ENCODE data around the gene GOLGA7B. TPM values are rescaled to one million over a fixed set of nuclear protein-coding genes. Genes with fewer than 3 reads are reported as not detected.

The GOLGA7B gene
- total and polyA plus RNA-seq, 9 of the 15 experiments (the other 6 are each of a cell fraction or from before 2014, with no cell fraction given): 0.03 to 0.07 (median 0.04) TPM; not detected in 3

DNA sequence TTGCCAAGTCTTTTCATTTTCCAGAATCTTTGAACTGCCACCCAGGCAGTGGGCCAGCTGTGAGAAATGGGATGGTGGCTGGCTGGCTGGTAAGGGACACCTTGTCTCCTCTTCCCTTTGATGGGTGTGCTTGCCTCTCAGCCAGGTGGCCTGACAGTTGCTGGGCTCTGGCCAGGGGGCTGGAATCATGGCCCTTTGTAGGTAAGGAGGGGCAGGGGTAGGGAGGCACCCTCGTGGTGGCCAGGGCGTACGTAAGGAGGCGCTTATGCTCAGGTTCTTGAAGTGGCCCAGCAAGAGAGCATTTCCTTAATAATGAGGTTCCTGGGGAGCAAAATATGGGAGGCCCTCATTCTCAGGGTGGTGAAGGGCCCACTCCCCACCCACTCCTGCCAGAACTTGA is 33.0 kb upstream of the GOLGA7B start:
- POLR2A ChIA-PET: no interaction called here
- H2AFZ ChIP-seq (ENCODE audit: low read depth, low read length): no peak overlapping the region

GRCh38 chr10:97818572-97818971 is 31.1 kb upstream of the GOLGA7B start:
- ATAC-seq (no peak), DNase-seq (ENCODE audit: extremely low read depth in 1 of 4, low spot score in 3 of 4) (no peak), FAIRE-seq (no peak)
- intact Hi-C loops (cut with micrococcal nuclease): no loop called here
- Histone ChIP-seq H3K27ac (ENCODE audit: extremely low read depth, low read depth, low read length) (no peak overlapping the region), H3K27me3 (ENCODE audit: control insufficient read depth in 2 of 2, insufficient read depth in 2 of 2, low read length in 2 of 2) (peaks cover 0 to 9% of the 10 kb centered on the region in 2 experiments; a peak in 2 of 5 replicates), H3K4me3 (no peak overlapping the region), H3K9me1 (ENCODE audit: control insufficient read depth, insufficient read depth, low read length) (no peaks in the 10 kb centered on the region), H4K20me1 (replicated peaks; ENCODE audit: control insufficient read depth, insufficient read depth, low read length) (no peaks in the 10 kb centered on the region), H3K36me3 (ENCODE audit: control insufficient read depth, insufficient read depth, low read length) (no peaks in the 10 kb centered on the region), H3K79me2 (ENCODE audit: control insufficient read depth, insufficient read depth, low read length) (no peaks in the 10 kb centered on the region), H2AFZ (ENCODE audit: low read depth, low read length) (no peak overlapping the region), H3K4me2 (ENCODE audit: insufficient read depth, low read length) (no peak overlapping the region), H3K4me1 (replicated peaks in 1 of 2; ENCODE audit: control insufficient read depth in 2 of 2, insufficient read depth in 2 of 2, low read length in 2 of 2) (no peaks in the 10 kb centered on the region; a peak in 1 of 5 replicates), H3K9ac (ENCODE audit: insufficient read depth in 1 of 2, low read depth in 2 of 2, low read length in 2 of 2) (no peak overlapping the region), H3K9me3 (replicated peaks; ENCODE audit: control insufficient read depth, insufficient read depth, low read depth, low read length) (no peaks in the 10 kb centered on the region)
- no TSS peak for BruUV-seq (replicated peaks)
- in situ Hi-C loops (cut with MboI): no loop called here
- TF ChIP-seq SPI1 (IDR thresholded peaks at IDR 0.05; ENCODE audit: borderline replicate concordance, low read depth, low read length): no peak
- POLR2A ChIA-PET: no interaction called here
- CTCF ChIA-PET (ENCODE audit: low intra/inter-chr PET ratio): no interaction called here

More for the DNA sequence above, 33.0 kb upstream of the GOLGA7B start:
- ATAC-seq: no peak
- Histone ChIP-seq H3K4me2 (ENCODE audit: insufficient read depth, low read length) (no peak overlapping the region), H3K79me2 (ENCODE audit: control insufficient read depth, insufficient read depth, low read length) (no peaks in the 10 kb centered on the region), H3K9me1 (ENCODE audit: control insufficient read depth, insufficient read depth, low read length) (no peaks in the 10 kb centered on the region), H3K4me1 (replicated peaks in 1 of 2; ENCODE audit: control insufficient read depth in 2 of 2, insufficient read depth in 2 of 2, low read length in 2 of 2) (peaks cover 4 to 12% of the 10 kb centered on the region in 2 experiments; a peak in 3 of 5 replicates), H3K36me3 (ENCODE audit: control insufficient read depth, insufficient read depth, low read length) (no peaks in the 10 kb centered on the region), H3K9me3 (replicated peaks; ENCODE audit: control insufficient read depth, insufficient read depth, low read depth, low read length) (no peaks in the 10 kb centered on the region), H3K27me3 (ENCODE audit: control insufficient read depth in 2 of 2, insufficient read depth in 2 of 2, low read length in 2 of 2) (peaks cover 0 to 9% of the 10 kb centered on the region in 2 experiments; a peak in 2 of 5 replicates), H4K20me1 (replicated peaks; ENCODE audit: control insufficient read depth, insufficient read depth, low read length) (no peaks in the 10 kb centered on the region), H3K4me3 (no peak overlapping the region), H3K27ac (ENCODE audit: extremely low read depth, low read depth, low read length) (no peak overlapping the region), H3K9ac (ENCODE audit: insufficient read depth in 1 of 2, low read depth in 2 of 2, low read length in 2 of 2) (no peak overlapping the region)
- BruUV-seq (replicated peaks): no TSS peak
- CTCF ChIA-PET (ENCODE audit: low intra/inter-chr PET ratio): no interaction called here
- TF ChIP-seq CREM (IDR thresholded peaks at IDR 0.05; ENCODE audit: low read depth) (no peak), ZNF75A (CRISPR knock-in tag; IDR thresholded peaks at IDR 0.05) (no peak)
- DNase-seq (ENCODE audit: extremely low read depth in 1 of 4, low spot score in 3 of 4): no peak
- in situ Hi-C loops (cut with MboI) (no loop called here), intact Hi-C loops (cut with micrococcal nuclease) (no loop called here)
- no CpG with 5 or more reads among the region's 4 CpGs for WGBS (ENCODE audit: insufficient coverage, low coverage, missing lambda C conversion rate)
- FAIRE-seq: no peak

Data from K562 (cell line).